Activated CD4-positive, alpha-beta T cell treated with anti-CD3 and anti-CD28 coated beads, Interleukin-2, amount 50 U/mL, for 24 hours (primary cell): ENCODE data around the gene RNMT.

Experiments
- DNase-seq, 2 donors: peaks; one replicate each; pipeline ENCODE4 v3.0.0-alpha.2; 2020; ENCODE audit warnings: low read depth in 1 of 2, low spot score in 1 of 2

The RNMT gene

DNA sequence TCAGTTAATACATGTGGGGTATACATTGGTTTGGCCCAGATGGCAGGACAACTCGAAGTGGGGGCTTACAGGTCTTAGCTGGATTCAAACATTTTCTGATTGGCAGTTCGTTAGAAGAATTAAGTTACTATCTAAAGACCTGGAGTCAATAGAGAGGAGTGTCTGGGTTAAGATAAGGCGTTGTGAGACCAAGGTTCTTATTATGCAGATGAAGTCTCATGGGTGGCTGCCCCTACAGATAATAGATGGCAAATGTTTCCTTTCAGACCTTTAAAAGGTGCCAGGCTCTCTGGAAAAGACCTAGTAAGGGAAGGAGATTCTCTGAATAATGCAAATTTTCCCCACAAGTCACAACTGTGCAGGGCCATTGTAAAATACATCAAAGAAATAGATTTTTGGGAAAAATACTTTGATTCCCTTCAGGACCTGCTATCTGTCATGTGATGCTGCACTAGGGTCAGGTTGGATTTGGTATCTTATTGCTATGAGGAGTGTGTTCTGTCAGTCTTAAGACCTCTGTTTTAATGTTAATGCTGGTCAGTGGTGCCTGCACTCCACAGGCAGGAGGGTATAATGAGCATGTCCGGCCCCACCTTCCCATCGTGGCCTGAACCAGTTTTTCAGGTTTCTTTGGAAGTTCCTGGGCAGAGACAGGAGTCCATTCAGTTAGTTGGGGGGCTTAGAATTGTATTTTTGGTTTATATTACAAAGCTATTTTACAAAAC lies 83.2 kb downstream of the RNMT start:
- DNase-seq: no peak

DNA sequence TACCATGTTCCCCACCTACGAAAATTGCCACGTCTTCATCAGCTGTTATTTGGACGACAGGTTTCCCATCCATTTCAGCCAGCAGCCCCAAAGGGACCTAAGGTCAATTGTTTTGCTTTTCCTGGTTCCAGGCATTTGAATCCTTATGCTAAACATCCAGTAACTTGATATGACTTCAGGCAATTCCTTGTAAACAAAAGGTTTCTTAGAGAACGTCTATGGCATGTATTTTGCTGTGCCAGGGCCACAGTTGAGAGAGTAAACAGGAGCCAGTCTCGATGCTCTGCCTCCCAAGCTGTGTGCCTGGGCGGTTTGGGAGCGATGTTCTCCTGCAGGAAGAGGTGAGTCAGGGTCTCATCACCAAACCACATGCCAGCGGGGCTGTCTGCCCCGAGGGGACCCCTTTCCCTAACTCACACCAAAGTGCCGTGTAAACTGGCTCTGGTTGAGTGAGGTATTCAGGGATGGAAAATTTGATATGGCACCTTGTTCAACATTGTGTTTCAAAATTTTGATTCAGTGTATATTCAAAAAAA lies 84.5 kb downstream of the RNMT start:
- no peak for DNase-seq

DNA sequence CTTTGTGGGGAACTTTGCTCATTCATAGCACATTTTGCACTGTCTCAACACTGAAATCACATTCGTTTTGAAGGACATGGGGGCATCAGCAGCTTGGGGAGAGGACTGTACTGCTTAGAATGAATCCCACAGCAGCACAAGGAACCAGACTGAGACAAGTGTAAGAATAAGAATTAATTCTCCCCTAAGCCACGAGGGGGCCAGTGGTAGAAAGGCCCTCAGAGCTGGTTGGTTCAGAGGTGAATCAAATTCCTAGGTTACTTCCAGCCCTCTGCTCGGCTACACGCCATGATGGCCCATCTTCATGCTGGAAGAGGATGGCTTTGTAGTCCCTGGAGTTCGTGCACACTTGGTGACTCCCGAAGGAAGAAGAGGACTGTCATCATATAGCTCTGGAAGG lies 85.5 kb downstream of the RNMT start:
- no peak for DNase-seq

DNA sequence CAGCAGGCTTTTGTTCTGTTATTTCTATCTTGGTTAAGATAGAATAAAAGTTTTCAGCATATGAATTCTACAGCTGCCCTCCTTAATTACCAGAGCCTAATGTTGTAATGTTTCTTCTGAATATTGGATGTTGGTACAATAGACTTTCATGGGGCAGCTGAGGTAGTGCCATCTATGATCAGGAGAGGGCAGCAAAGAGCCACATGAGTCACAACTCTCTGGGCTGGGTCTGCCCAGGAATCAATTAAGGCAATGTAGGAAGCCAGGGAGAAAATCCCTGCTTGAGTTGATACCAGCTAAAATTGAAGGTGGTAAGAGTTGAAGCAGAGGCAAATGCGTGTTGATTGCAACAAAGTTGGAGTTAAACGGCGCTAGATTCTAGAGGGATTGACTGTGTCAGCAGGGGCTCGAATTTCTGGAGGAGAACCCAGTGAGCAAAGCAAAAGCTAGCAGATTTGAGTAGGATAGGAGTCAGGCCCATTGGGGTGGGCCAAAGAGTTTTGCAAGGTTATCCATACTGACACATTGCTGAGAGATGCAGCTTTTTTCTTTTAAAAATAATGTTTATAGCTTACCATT lies 86.9 kb downstream of the RNMT start:
- peak in 1 of 2 donors; percentile 48 for DNase-seq
